Chondrocyte (in vitro differentiated cells): Measurements from ENCODE around the gene PCLO. TPM values are rescaled to one million over a fixed set of nuclear protein-coding genes. Genes with fewer than 3 reads are reported as not detected.
"Not testable (repeated sequence)": the region's sequence is repeated elsewhere in the genome, so short reads cannot be mapped to it uniquely, and the experiment has no call there.

ENCODE experiments used
- DNase-seq: peaks from one replicate; pipeline ENCODE4 v3.0.0; 2021; ENCODE audit warnings: mixed read lengths, low spot score
- H3K27ac Mint-ChIP-seq: one replicate; pipeline ENCODE4 v1.8.0; 2021; ENCODE audit warnings: mild to moderate bottlenecking, moderate library complexity, mixed read lengths; ENCODE audit not compliant: unreplicated experiment
- H3K27me3 Mint-ChIP-seq: 2 replicates; pipeline ENCODE4 v1.8.0; 2021; ENCODE audit warnings: low read depth, mixed read lengths
- H3K36me3 Mint-ChIP-seq: 2 replicates; pipeline ENCODE4 v1.8.0; 2021; ENCODE audit warnings: low read depth, mixed read lengths
- H3K4me1 Mint-ChIP-seq: 2 replicates; pipeline ENCODE4 v1.8.0; 2021; ENCODE audit warnings: low read depth, mild to moderate bottlenecking, mixed read lengths
- H3K4me3 Mint-ChIP-seq: one replicate; pipeline ENCODE4 v1.8.0; 2021; ENCODE audit warnings: mild to moderate bottlenecking, moderate library complexity, mixed read lengths; ENCODE audit not compliant: unreplicated experiment
- H3K9me3 Mint-ChIP-seq: 2 replicates; pipeline ENCODE4 v1.8.0; 2021; ENCODE audit warnings: low read depth, mixed read lengths
- total RNA-seq: library from RNA; stranded (reverse); gene quantifications from 3 replicates; pipeline ENCODE4 v1.2.1, GENCODE V29; 2021
- TF ChIP-seq, protein P1 (sequence below): fragments of 200-600 bp; sonication (generic); IDR thresholded peaks from 2 replicates; pipeline ENCODE4 v1.5.0; 2021; ENCODE audit warnings: antibody characterized with exemption, mild to moderate bottlenecking, moderate library complexity

The PCLO gene
- total RNA-seq, 1 donor from 2014 or later: 1.5 TPM

DNA sequence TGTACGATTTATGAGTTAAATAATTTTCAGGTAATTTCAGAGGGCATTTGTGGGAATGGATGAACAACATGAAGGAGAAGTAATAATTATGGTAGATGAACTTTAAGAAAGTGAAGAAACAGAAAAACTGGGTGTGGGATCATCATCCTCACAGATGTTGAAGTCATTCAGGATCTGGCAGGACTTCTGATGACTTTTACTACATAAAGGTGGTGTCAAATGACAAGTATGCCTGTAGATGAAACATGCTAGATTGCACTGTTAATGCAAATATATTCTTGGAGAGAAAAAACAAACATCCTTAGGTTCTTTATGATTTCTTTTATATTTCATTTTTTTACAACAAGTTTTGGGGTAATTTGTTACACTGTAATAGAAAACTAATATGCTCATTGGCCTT lies 230.2 kb downstream of the PCLO start:
- Mint-ChIP-seq H3K9me3 (no peaks in the 10 kb centered on the region), H3K27me3 (no peaks in the 10 kb centered on the region), H3K27ac (no peak overlapping the region), H3K4me3 (no peak overlapping the region), H3K36me3 (no peaks in the 10 kb centered on the region), H3K4me1 (no peaks in the 10 kb centered on the region)
- no peak for DNase-seq
- TF ChIP-seq, protein P1, sequence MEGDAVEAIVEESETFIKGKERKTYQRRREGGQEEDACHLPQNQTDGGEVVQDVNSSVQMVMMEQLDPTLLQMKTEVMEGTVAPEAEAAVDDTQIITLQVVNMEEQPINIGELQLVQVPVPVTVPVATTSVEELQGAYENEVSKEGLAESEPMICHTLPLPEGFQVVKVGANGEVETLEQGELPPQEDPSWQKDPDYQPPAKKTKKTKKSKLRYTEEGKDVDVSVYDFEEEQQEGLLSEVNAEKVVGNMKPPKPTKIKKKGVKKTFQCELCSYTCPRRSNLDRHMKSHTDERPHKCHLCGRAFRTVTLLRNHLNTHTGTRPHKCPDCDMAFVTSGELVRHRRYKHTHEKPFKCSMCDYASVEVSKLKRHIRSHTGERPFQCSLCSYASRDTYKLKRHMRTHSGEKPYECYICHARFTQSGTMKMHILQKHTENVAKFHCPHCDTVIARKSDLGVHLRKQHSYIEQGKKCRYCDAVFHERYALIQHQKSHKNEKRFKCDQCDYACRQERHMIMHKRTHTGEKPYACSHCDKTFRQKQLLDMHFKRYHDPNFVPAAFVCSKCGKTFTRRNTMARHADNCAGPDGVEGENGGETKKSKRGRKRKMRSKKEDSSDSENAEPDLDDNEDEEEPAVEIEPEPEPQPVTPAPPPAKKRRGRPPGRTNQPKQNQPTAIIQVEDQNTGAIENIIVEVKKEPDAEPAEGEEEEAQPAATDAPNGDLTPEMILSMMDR: no peak

DNA sequence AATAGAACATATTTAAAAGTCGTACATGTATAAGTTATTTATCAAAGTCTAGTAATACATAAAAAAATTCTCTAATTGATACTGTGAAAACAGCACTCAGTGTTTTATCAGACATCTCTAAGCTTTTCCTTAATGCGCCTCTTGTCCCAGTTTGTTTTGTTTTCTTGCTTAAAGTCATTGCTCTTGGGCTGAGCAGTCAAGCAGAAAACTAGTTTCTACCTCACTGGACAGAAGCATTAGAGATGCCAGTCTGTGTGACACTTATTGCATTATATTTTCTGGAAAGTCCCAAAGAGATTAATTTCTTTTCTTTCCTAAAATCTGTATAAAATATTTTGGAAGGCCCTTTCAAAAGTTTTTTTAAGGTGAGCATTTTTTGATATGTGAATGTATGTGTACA lies 236.2 kb downstream of the PCLO start:
- Mint-ChIP-seq H3K4me1 (no peaks in the 10 kb centered on the region), H3K36me3 (no peaks in the 10 kb centered on the region), H3K27me3 (no peaks in the 10 kb centered on the region), H3K27ac (no peak overlapping the region), H3K4me3 (no peak overlapping the region), H3K9me3 (peaks cover 4% of the 10 kb centered on the region)
- no peak for DNase-seq
- TF ChIP-seq, protein P1: no peak

DNA sequence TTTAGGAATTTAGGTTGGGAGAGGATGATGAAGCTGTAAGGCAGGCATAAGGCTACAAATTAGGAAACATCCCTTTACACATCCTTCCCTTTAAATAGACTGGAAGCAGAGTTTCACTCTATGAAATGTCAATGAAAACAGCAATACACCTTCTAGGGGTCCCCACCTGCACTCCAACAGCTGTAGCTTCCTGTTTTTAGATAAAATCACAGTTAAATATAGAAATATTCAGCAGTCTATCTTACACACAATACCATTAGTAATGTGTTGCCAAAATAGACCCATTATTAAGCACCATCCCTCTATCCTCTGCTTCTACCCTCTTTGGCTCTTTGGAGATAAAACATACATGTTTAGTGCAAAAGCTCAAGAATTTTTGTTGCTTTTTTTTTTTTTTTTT lies 237.4 kb downstream of the PCLO start:
- Mint-ChIP-seq H3K27me3 (no peaks in the 10 kb centered on the region), H3K36me3 (no peaks in the 10 kb centered on the region), H3K27ac (no peak overlapping the region), H3K9me3 (peaks cover 4% of the 10 kb centered on the region), H3K4me1 (no peaks in the 10 kb centered on the region), H3K4me3 (no peak overlapping the region)
- TF ChIP-seq, protein P1: no peak
- DNase-seq: no peak

DNA sequence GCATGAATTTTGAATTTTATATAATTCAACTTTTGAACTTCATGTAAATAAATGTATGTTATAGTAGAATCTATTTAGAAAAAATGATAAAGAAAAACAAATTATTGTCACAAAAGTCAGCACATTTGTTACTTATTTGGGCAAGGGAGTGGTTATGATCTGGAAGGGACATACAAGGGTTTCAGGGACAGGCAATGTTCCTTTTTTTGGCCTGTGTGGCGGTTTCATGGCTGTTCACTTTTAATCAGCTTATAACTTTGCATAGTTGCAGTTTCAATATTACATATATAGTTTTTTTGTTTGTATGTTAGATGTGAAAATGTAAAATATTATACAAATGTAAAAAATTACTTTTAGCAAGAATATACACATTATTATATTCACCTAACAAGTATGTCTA lies 256.2 kb downstream of the PCLO start:
- no peak for DNase-seq
- Mint-ChIP-seq H3K4me1 (no peaks in the 10 kb centered on the region), H3K27me3 (no peaks in the 10 kb centered on the region), H3K9me3 (no peaks in the 10 kb centered on the region), H3K27ac (no peak overlapping the region), H3K36me3 (no peaks in the 10 kb centered on the region), H3K4me3 (no peak overlapping the region)
- TF ChIP-seq, protein P1: no peak

DNA sequence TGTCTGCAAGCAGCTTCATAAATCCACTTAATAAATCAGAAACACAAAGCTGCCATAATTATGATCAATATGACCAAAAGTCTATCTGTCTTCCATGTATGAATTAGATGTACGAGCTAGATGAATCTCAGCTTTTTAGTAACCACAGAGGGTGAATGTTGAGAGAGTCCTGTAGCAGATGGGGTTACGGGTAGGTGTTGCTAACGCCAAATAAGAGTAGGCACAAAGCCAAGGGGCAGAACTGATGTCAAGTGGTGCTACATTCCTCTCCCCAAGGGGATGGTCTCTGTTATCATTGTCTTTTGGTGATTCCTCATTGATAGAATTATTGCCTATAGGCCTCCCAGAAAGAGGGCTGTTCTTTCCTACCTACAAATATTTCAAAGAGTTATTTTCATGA lies 257.8 kb downstream of the PCLO start:
- TF ChIP-seq, protein P1: no peak
- Mint-ChIP-seq H3K36me3 (no peaks in the 10 kb centered on the region), H3K27me3 (no peaks in the 10 kb centered on the region), H3K27ac (no peak overlapping the region), H3K9me3 (no peaks in the 10 kb centered on the region), H3K4me1 (no peaks in the 10 kb centered on the region), H3K4me3 (no peak overlapping the region)
- no peak for DNase-seq

DNA sequence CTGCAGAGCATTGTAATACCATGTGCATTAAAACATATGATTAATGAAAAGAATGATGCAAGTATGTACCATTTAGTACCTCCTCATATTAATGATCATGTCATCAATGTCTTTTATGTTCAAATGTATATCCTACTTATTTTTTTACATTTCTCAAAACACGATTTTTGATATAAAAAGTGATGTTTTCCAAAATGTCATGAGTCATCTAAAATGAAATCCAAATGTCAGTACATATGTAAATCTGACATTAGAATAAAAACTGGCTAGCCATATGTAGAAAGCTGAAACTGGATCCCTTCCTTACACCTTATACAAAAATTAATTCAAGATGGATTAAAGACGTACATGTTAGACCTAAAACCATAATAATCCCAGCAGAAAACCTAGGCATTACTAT lies 261.6 kb downstream of the PCLO start:
- H3K4me3 Mint-ChIP-seq, H3K9me3 Mint-ChIP-seq, H3K27ac Mint-ChIP-seq, DNase-seq, H3K27me3 Mint-ChIP-seq, H3K36me3 Mint-ChIP-seq, H3K4me1 Mint-ChIP-seq: not testable (repeated sequence)
